T47D (cell line): Measurements from ENCODE around the gene ODAD3.
A peak's percentile ranks its signal among the peaks of the same experiment; 100 is the strongest.

Experiments
- DNase-seq, 2 experiments: peaks; one replicate each; pipeline versions ENCODE4 v3.0.0 to v3.0.0-alpha.2; 2011 to 2012; ENCODE audit warnings: low read depth in 1 of 2, low spot score in 1 of 2
- JUND ChIP-seq: IDR thresholded peaks from 2 replicates; pipeline ENCODE4 v1.6.1; 2012; ENCODE audit warnings: low read depth
- in situ Hi-C: cut with HindIII; loops from 2 replicates; pipeline ENCODE4 v1.10.0; 2016; ENCODE audit warnings: low sequenced_read_pairs, low pct_unique_long_range_greater_than_20kb

The ODAD3 gene

DNA sequence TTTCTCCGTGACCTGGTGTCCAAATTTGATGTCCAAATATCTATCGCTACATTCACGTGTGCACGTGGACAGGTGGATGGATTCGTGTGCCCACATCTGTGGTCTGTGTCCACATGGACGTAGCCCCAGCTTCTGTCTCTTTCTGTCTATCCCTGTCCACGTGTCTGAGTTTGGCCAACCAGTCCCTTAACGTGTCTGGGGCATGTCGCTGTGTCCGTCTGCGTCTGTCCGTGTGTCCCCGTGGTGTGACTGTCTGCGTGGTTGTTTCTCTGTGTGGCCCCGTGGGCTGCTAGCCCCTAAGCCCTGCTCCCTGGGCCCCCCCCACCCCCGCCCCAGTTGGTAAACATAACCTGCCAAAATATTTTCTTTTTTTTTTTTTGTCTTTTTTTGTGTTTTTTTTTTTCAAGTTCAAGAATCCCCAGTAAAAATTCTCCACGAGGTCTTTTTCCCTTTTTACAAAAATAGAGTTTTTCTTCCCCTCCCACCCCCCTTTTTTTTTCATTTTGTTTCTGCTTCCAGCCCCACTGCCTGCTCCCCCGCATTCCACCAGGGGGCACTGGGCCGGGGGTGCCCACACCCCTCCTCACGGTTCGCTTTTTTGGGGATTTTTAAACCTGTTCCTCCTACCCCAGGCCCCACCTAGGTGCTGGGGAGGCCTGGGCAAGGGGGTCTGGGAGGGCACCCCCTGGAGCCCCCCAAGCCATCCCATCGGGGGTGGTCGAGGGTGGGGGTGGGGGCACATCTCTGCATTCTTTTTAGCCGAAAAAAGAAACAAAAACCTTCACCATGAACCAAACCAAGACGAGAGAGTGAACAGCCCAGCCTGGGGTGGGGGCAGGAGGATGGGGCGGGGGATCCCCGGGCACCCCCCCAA, 18.8 kb upstream of the ODAD3 start:
- no peak for DNase-seq
- in situ Hi-C loops = no loop called here

DNA sequence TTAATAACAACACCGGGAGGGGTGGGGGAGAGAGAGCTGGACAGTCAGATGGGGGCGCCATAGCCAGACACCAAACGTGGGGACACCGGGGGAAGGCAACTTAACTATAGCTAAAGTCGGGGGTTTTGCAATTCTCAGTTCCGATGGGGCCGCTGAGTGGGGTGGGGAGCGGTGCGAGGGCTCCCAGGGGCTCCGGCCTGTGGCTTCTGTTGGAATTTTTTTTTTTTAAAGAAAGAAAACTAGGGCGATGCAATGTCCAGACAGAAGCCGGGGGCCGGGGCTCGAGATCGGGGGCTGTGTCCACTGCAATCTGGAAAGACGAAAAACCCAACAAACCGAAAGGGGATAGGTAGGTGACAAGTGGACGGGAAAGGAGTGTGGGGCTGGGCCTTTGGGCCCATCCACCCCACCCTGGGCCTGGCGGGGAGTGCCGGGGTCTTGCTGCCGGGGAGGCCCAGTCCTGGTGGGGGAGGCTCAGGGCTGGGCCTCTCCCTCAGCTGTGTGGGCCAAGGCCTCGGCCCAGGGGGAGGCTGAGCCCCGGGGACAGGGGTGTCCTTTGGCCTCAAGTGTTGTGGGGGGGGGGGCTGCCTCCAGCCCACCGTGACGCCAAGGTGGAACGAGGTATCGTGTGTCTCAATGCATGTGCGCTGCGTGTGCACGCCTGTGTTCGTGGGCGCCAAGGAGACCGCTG, 17.8 kb upstream of the ODAD3 start:
- in situ Hi-C loops = no loop called here
- no peak for TF ChIP-seq JUND
- DNase-seq = no peak

More for the DNA sequence above, 18.8 kb upstream of the ODAD3 start:
- TF ChIP-seq JUND = no peak

DNA sequence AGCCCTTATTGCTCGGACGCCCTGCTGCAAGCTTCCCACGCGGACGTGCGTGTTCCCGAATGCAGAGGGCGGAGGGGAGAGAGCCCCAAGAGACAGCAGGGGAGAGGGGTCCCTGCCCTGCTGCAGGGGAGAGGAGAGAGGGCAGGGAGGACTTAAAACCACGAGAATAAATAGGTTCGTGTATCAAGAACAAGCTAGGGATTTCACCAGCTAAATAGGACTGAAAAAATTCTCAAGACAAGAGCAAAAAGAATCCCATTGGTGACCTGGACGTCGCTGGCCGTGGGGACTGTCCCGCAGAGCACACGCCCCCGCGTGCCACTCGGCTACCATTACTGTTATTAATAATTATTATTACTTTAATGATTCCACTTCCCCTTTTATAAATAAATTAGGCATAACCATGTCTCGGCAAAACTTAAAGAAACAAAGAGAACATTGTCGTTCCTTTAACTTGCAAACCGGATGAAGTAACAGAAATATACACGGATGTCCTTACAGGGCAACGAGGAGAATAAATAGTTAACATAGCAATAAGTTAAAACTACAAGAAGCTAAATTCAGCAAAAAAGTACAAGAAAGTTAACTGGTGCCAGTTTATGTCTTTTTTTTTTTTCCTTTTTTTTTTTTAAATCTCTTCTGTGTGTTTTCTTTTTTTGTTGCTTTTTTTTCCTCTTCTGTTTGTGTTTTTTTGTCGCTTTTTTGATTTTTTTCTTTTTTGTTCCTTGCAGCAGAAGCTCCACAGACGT, 17.1 kb upstream of the ODAD3 start:
- TF ChIP-seq JUND = no peak
- DNase-seq = no peak
- in situ Hi-C loops = no loop called here

DNA sequence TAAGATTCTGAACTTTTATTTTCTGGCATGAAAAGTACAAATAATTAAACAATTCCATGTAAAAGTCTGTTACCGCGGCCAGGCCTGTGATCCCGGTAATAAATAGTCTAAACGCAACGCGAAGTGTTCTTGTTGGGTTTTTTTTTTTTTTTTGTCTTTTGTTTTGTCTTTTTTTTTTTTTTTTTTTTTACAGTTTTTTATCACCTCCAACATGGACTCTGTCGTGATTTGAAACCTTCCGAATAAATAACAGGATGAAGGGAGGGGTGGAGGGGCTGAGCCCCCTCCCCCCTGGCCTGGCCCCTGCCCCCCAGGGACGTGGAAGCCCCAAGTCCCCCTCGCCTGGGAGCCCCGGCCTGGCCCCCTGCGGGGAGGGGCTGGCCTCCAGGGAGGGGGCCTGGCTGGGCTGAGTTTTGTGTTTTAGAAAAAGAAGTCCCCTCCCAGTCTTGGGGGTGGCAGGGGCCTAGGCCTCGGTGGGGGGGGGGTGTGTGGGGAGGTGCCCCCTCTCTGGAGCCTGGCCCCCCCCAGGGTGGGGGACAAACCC, 16.5 kb upstream of the ODAD3 start:
- no peak for DNase-seq
- TF ChIP-seq JUND = no peak

DNA sequence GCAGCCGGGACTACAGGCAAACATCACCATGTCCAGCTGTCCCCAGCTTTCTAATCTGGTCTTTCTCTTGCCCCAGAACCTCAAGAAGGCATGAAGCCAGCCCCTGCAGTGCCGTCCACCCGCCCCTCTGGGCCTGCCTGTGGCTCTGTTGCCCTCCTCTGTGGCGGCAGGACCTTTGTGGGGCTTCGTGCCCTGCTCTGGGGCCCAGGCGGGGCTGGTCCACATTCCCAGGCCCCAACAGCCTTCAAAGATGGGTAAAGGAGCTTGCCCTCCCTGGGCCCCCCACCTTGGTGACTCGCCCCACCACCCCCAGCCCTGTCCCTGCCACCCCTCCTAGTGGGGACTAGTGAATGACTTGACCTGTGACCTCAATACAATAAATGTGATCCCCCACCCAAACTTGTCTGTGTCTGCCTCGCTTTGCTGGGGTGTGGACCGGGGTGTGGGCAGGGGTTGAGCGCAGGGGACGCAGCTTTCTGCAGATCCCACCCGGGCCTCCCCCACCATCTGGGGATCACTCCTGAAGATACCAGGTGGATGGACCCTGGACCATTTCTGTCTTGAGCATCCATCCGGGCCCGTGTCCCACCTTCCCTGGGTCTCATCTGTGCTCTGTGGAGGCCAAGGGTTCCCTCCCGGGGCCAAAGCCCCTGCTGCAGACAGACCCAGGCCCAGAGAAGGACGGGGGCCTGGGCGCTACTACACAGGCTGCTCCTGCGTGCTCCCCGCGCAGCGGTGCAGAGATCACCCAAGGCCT, 15.8 kb upstream of the ODAD3 start:
- TF ChIP-seq JUND = no peak
- in situ Hi-C loops = no loop called here

More for the DNA sequence above, 16.5 kb upstream of the ODAD3 start:
- in situ Hi-C loops = no loop called here

GRCh38 chr19:11448923-11449554, 14.1 kb upstream of the ODAD3 start:
- in situ Hi-C loops = no loop called here
- DNase-seq = no peak
- TF ChIP-seq JUND = no peak

More for the DNA sequence above, 15.8 kb upstream of the ODAD3 start:
- DNase-seq = no peak

DNA sequence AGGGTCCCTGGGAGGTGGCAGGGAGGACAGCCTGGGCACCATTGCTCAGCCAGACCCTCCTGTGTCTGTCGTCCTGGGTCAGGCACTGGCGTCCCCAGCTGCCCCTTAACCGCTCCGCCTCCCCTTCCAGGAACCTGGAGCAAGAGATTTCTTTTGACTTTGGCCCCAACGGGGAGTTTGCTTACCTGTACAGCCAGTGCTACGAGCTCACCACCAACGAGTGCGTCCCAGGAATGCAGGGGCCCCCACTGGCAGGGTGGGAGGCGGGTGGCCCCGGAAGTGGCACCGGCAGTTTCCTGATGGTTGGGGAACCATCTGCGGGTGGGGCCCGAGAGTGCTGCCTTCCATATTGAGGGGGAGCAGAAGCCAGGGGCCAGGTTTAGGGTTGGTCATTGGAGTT, 13.5 kb upstream of the ODAD3 start:
- DNase-seq = no peak
- in situ Hi-C loops = no loop called here
- TF ChIP-seq JUND = no peak

DNA sequence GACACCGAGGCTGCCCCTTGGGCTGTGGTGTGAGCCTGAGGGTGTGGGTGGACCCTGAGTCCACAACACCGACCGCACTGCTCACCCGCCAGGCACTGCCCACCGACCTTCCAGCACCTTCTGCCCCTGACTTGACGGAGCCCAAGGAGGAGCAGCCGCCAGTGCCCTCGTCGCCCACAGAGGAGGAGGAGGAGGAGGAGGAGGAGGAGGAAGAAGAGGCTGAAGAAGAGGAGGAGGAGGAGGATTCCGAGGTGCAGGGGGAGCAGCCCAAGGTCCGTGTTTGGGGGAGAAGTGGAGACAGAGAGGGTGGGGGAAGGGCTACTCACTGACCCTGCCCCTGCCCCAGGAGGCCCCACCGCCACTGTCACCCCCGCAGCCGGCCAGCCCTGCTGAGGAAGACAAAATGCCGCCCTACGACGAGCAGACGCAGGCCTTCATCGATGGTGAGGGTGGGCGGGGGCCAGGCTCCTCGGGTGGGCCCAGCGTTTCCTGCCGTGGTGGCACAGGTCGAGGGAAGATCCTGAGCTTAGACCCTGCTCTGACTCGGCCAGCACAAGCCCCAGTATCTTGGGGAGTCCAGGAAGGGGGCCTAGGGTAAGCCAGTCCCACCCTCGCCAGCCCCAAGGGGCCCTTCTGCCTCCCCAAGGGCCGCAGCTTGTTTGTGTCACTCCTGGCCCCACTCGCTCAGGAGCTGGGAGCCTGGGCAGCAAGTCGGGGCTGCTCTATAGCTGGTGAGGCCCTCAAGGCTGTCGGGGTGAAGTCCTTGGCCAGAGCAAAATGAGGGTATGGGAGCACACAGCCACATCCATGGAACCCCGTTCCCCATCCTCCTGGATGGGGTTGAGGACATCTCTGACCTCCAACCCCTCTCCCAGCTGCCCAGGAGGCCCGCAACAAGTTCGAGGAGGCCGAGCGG, 12.7 kb upstream of the ODAD3 start:
- no peak for DNase-seq
- in situ Hi-C loops = no loop called here
- no peak for TF ChIP-seq JUND

DNA sequence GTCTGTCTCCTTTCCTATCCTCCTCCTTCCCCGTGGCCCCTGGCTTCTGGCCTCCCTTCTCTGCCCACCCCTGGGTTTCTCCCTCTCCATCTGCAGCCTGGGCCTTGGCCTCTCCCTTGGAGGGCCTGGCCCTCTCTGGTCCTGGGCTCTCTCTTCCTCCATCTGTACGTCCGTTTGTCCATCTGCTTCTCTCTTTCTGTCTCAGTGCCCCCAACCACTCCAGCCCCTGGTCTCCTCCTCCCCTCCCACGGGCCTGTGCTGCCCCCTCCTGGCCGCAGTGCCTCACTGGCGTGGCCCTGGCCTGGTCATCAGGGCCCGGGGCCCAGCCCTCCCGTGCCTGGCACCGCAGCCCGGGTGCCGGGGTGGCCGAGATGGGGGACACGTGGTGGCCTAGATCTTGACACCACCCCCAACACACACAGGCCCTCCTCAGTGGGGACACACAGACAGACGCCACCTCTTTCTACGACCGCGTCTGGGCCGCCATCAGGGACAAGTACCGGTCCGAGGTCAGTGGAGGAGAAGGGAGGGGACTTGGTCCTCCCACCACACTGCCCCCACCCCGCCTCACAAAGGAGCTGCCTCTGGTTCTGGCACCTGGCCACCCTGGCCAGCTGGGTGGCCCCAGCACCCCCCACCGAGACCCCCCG, 11.9 kb upstream of the ODAD3 start:
- peak in 1 of 2 experiments; percentile 31 for DNase-seq
- TF ChIP-seq JUND = no peak
- in situ Hi-C loops = no loop called here

- no peak for TF ChIP-seq JUND
- no peak for DNase-seq
- in situ Hi-C loops = no loop called here
Measured at GRCh38 chr19:11446271-11446651, 11.3 kb upstream of the ODAD3 start.
